Fibroblast of lung (primary cell): Measurements from ENCODE around the gene TUBA1B. TPM values are rescaled to one million over a fixed set of nuclear protein-coding genes. Genes with fewer than 3 reads are reported as not detected.
"Not testable (repeated sequence)": the region's sequence is repeated elsewhere in the genome, so short reads cannot be mapped to it uniquely, and the experiment has no call there.

ENCODE experiments used
- DNase-seq, 2 donors: peaks; one replicate each; pipeline versions ENCODE4 v3.0.0 to v3.0.0-alpha.2; 2010; ENCODE audit warnings: low read depth in 2 of 2
- H2AFZ ChIP-seq: 2 replicates; pipeline ENCODE4 v1.5.1; 2012; ENCODE audit warnings: low read length, control low read depth, inconsistent platforms
- H3K27ac ChIP-seq: 2 replicates; pipeline ENCODE4 v1.5.1; 2011; ENCODE audit warnings: low read length, control low read depth; ENCODE audit not compliant: insufficient read depth
- H3K27me3 ChIP-seq: 2 replicates; pipeline ENCODE4 v1.5.1; 2011; ENCODE audit warnings: mild to moderate bottlenecking, low read length; ENCODE audit not compliant: control insufficient read depth, insufficient read depth
- H3K36me3 ChIP-seq: 2 replicates; pipeline ENCODE4 v1.5.1; 2011; ENCODE audit warnings: low read length; ENCODE audit not compliant: control insufficient read depth, insufficient read depth
- H3K4me1 ChIP-seq: 2 replicates; pipeline ENCODE4 v1.5.1; 2011; ENCODE audit warnings: low read length; ENCODE audit not compliant: control insufficient read depth, insufficient read depth; ENCODE audit errors: extremely low read depth
- H3K4me2 ChIP-seq: 2 replicates; pipeline ENCODE4 v1.5.1; 2011; ENCODE audit warnings: low read length, control low read depth; ENCODE audit not compliant: insufficient read depth; ENCODE audit errors: extremely low read depth
- H3K4me3 ChIP-seq, 4 experiments: fragments of 200-600 bp in 1 of 4; sonication (generic) in 1 of 4; replicated peaks in 1 of 4; 2 replicates each; pipeline ENCODE4 v1.5.1; 2011 to 2016; ENCODE audit warnings: low read length in 4 of 4, low read depth in 3 of 4, mild to moderate bottlenecking in 3 of 4, control low read depth in 2 of 4, inconsistent platforms in 1 of 4, mixed read lengths in 1 of 4; ENCODE audit not compliant: insufficient read depth in 1 of 4; ENCODE audit errors: control extremely low read depth in 1 of 4
- H3K79me2 ChIP-seq: 2 replicates; pipeline ENCODE4 v1.5.1; 2012; ENCODE audit warnings: mild to moderate bottlenecking, low read length, inconsistent platforms; ENCODE audit not compliant: control insufficient read depth, insufficient read depth
- H3K9ac ChIP-seq: 2 replicates; pipeline ENCODE4 v1.5.1; 2011; ENCODE audit warnings: mild to moderate bottlenecking, low read length, control low read depth; ENCODE audit not compliant: insufficient read depth
- H3K9me3 ChIP-seq: 2 replicates; pipeline ENCODE4 v1.5.1; 2012; ENCODE audit warnings: low read depth, low read length; ENCODE audit not compliant: control insufficient read depth, insufficient read depth
- H4K20me1 ChIP-seq: 2 replicates; pipeline ENCODE4 v1.5.1; 2011; ENCODE audit warnings: low read length; ENCODE audit not compliant: control insufficient read depth, insufficient read depth; ENCODE audit errors: extremely low read depth
- EZH2 ChIP-seq: IDR thresholded peaks from 2 replicates; pipeline ENCODE4 v1.5.1; 2012; ENCODE audit warnings: low read length, control low read depth, mild to moderate bottlenecking; ENCODE audit errors: missing control alignments
- polyA plus RNA-seq, 2 donors: library from polyadenylated mRNA; depleted of rRNA in 1 of 2; stranded (reverse) in 1 of 2; unstranded in 1 of 2; fragments of >200 nt; gene quantifications; 2 replicates each; pipeline ENCODE4 v1.2.1, GENCODE V29; 2011 to 2012; ENCODE audit warnings: missing spikeins in 1 of 2
- total RNA-seq: library from RNA; depleted of rRNA; stranded (reverse); fragments of >200 nt; gene quantifications from 2 replicates; pipeline ENCODE4 v1.2.1, GENCODE V29; 2014
- TF ChIP-seq, protein P1 (sequence below), 2 donors: IDR thresholded peaks in 1 of 2; conservative IDR thresholded peaks in 1 of 2; 1 replicate in 1 of 2; 2 replicates in 1 of 2; pipeline ENCODE4 v1.5.1; 2011 to 2012; ENCODE audit warnings: low read length in 2 of 2, control low read depth in 1 of 2, inconsistent platforms in 1 of 2, low read depth in 1 of 2, mild to moderate bottlenecking in 1 of 2

The TUBA1B gene
- total and polyA plus RNA-seq, 2 donors (not counting 1 experiment from before 2014, with no cell fraction given) = 1,258 to 3,083 TPM

DNA sequence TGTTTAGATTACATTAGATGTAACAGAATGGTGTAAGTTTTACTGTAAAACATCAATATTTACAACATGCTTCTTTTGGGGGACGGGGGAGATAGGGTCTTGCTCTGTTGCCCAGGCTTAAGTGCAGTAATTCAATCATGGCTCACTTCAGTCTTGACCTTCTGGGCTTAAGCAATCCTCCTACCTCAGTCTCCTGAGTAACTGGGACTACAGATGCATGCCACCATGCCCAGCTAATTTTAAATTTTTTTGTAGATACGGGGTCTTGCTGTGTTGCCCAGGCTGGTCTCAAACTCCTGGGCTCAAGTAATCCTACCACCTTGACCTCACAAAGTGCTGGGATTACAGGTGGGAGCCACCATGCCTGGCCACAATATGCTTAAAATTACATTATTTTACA lies 33.9 kb upstream of the TUBA1B start:
- Histone ChIP-seq H3K4me1 (no peaks in the 10 kb centered on the region), H3K4me2 (no peak overlapping the region), H3K27me3 (no peaks in the 10 kb centered on the region), H3K27ac (no peak overlapping the region), H3K9ac (no peak overlapping the region), H3K9me3 (no peaks in the 10 kb centered on the region), H3K36me3 (no peaks in the 10 kb centered on the region), H3K4me3 (no peak overlapping the region), H3K79me2 (no peaks in the 10 kb centered on the region), H2AFZ (no peak overlapping the region), H4K20me1 (no peaks in the 10 kb centered on the region)
- DNase-seq = no peak
- TF ChIP-seq EZH2 = no peak
- TF ChIP-seq, protein P1, sequence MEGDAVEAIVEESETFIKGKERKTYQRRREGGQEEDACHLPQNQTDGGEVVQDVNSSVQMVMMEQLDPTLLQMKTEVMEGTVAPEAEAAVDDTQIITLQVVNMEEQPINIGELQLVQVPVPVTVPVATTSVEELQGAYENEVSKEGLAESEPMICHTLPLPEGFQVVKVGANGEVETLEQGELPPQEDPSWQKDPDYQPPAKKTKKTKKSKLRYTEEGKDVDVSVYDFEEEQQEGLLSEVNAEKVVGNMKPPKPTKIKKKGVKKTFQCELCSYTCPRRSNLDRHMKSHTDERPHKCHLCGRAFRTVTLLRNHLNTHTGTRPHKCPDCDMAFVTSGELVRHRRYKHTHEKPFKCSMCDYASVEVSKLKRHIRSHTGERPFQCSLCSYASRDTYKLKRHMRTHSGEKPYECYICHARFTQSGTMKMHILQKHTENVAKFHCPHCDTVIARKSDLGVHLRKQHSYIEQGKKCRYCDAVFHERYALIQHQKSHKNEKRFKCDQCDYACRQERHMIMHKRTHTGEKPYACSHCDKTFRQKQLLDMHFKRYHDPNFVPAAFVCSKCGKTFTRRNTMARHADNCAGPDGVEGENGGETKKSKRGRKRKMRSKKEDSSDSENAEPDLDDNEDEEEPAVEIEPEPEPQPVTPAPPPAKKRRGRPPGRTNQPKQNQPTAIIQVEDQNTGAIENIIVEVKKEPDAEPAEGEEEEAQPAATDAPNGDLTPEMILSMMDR (conservative IDR thresholded peaks at IDR 0.05 in 1 of 2, IDR thresholded peaks at IDR 0.05 in 1 of 2; ENCODE audit: low read depth in 1 of 2, low read length in 2 of 2) = no peak

DNA sequence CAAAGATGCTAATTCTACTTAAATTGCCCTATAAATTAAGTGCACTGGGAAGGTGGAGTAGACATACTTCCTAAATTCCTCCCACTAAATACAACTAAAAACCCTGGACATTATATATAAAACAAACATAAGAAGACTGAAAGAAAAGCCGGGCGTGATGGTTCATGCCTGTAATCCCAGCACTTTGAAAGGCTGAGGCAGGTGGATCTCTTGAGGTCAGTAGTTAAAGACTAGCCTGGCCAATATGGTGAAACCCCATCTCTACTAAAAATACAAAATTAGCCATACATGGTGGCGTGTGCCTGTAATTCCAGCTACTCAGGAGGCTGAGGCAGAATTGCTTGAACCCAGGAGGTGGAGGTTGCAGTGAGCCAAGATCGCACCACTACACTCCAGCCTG lies 30.7 kb upstream of the TUBA1B start:
- not testable (repeated sequence) for H4K20me1 ChIP-seq, H2AFZ ChIP-seq, H3K79me2 ChIP-seq, H3K9me3 ChIP-seq, H3K36me3 ChIP-seq, DNase-seq, H3K9ac ChIP-seq, H3K4me2 ChIP-seq, H3K4me1 ChIP-seq, H3K27ac ChIP-seq, H3K27me3 ChIP-seq, H3K4me3 ChIP-seq

DNA sequence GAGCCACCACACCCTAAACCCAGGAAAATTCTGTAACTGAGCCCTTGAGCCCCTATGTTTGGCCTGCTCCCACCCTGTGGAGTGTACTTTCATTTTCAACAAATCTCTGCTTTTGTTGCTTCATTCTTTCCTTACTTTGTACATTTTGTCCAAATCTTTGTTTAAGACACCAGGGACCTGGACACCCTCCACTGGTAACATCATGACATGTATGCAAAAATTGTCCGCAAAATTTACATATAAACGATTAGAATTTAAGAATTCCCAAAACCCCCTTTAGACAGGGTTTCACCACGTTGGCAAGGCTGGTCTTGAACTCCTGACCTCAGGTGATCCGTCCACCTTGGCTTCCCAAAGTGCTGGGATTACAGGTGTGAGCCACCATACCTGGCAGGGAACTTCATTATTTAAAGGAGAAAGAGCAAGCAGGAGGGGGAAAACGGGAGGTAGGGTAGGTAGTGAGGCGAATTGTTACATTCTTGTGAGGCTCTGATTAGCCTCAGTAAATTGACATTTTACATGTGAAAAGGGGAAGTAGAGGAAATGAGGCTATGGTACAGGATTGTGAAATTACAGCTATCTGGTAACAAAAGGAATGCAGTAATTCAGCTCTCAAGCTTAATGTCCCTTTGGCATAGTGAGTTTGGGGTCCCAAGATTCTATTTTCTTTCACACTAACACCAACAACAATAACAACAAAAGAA lies 30.0 kb upstream of the TUBA1B start:
- Histone ChIP-seq H3K4me1 (no peaks in the 10 kb centered on the region), H3K4me2 (no peak overlapping the region)

More for the DNA sequence above, 30.0 kb upstream of the TUBA1B start:
- DNase-seq = no peak
- Histone ChIP-seq H3K36me3 (no peaks in the 10 kb centered on the region), H3K27ac (no peak overlapping the region), H3K79me2 (no peaks in the 10 kb centered on the region), H3K9ac (no peak overlapping the region), H3K27me3 (no peaks in the 10 kb centered on the region), H2AFZ (no peak overlapping the region), H4K20me1 (no peaks in the 10 kb centered on the region), H3K4me3 (no peak overlapping the region), H3K9me3 (no peaks in the 10 kb centered on the region)
- TF ChIP-seq EZH2 = no peak
- TF ChIP-seq, protein P1 (conservative IDR thresholded peaks at IDR 0.05 in 1 of 2, IDR thresholded peaks at IDR 0.05 in 1 of 2; ENCODE audit: low read depth in 1 of 2, low read length in 2 of 2) = no peak
